Measurements from ENCODE around the gene FAM9C.

FAM9C gene

DNA sequence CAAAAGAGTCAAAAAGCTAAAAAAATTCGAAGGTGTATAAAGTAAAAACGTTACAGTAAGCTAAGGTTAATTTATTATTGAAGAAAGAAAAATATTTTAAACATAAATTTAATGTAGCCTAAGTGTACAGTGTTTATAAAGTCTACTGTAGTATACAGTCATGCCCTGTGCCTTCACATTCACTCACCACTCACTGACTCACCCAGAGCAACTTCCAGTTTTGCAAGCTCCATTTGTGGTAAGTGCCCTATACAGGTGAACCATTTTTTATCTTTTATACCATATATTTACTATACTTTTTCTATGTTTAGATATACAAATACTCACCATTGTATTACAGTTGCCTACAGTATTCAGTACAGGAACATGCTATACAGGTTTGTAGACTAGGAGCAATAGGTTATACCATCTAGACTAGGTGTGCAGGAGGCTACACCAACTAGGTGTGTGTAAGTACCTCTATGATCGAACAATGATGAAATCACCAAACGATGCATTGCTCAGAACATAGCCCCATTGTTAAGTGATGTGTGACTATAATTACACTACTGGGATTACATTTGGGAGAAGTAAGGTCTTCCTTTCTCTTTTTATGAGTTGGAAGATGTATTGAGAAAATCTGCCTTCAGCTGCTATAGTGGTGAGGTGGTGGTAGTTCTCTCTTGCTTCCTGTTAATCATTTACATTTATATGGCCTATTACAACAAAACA is 42.3 kb downstream of the FAM9C start:
- no peak for DNase-seq

DNA sequence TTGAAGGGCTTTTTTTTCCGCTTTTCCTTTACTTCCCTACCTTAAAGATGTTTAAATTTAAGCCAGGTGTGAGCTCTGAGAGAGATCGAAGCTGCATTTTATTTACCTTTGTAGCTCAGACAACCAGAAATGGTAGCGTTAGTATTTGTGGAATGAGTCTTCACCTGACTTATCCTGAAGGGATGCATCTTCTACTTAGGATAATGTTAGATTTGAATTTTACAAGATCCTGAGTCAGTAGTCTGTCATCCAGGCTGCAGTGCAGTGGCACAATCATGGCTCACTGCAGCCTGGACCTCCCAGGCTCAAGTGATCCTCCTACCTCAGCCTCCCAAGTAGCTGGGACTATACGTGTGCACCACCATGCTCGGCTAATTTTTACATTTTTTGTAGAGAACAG is 43.3 kb downstream of the FAM9C start:
- no peak for DNase-seq

GRCh38 chrX:13000301-13000811 is 44.1 kb downstream of the FAM9C start:
- DNase-seq, result no peak

DNA sequence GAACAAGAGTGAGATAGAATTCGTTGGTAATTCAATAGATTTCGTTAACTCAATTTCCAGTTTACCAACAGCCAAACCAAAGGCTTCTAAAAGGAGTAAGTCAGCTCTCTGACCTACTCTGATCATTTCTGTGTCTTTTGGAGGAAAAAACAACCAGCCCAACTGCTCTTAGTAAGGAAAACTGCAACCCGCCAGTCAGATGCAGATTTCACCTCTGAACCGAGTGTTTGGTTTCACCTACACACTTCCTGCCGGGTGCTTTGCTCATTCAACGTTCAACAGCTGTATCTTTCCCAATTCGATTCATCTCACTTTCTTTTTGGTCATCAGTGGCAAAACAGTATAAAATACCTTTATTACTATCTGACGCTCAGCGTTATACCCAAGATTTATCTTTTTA is 45.0 kb downstream of the FAM9C start:
- no peak for DNase-seq

DNA sequence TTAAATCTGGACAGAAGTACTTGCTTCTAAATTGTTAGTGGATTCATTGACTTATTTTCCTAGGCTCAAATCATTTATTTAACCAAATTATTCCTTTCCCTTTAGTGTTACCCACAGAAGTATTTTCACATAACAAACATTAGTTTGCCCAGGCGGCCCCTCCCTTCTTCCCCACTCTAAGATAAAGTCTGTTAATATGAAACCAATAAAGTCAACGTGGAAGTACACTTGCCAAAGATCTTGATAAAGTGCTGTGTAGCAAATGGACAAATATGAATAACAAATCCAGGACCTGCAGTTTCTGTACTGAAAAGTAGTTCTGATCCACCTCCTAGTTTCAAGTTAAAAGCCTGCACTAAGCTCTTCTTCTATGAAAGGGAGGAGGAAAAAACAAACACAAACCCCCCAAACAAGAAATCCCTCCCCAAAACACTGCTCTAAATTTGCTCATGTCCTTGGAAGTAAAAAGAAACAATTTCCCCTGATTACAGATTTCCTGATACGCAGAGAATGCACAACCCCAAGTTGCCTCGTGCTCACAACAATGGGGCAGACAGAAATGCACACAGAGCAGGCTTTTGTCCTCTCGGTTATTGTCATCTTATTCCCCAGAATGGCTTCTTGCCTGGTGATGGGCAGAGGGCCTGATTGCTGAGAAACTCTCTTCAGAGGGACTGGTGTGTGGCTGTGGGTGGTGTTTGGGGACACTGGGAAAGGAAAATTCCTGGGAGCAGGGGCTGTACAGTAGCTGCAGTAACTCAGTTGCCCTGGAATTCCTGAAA is 46.3 kb downstream of the FAM9C start:
- no peak for DNase-seq

DNA sequence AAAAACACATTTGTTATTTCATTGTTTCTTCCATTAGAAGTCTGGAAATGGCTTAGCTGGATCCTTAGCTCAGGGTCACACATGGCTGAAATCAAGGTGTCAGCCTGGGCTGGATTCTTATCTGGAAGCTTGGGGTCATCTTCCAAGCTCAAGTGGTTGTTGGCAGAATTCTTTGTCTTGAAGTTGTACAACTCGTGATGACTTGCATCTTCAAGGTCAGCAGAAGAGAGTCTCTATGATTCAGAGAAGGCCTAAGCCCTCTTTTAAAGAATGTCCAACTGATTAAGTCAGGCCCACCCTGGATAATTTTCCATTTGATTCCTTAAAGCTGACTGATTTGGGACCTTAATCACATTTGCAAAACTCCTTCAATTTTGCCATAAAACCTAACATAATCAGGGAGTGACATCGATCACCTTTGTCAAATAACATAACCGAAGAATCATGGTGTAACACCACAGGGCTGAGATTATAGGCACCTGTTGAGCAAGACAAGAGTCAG is 47.4 kb downstream of the FAM9C start:
- no peak for DNase-seq

GRCh38 chrX:12994321-12994720 is 50.1 kb downstream of the FAM9C start:
- DNase-seq, result no peak

DNA sequence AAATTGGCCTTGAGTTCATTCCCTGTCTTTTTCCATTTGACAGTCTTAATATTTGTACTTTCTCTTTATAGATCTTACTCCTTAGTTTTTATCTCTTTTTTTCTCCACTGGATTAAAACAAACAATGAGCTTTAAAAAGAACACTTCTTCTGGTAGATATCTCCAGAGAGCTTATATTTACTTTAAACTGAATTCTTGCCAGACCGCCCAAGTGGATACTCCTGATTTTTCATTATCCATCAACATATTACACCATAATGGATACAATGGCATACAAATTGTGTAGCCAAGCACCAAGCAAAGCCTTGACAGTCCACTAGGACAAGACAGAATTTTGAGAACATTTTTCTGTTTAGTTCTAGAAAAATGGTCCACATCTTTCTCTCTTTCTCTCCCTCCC is 50.6 kb downstream of the FAM9C start:
- DNase-seq, result no peak

DNA sequence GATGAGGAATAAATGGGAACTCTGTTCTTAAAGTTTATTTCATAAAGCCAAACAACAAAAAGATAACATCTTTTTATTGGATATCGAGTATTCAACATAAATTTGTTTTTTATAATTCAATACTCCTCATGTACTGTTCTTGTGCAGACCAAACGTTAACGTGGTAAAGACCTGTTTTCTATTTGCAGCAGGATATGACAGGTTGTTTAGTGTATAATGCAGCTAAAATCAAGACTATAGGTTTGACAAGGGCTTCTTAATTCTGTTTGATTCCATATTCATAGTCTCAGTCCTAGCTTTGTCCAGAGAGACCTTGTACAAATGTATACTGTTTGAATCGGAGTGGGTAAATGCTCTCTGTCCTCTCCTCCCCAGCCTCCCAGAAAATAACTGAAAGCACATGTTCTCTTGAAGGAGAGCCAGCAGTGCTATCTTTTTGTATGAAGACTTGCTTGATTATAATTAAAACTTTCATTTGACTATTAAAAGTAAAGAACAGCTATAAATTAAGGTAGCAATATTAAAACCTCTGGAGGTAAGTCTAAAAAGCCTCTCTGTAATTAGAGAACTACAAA is 51.8 kb downstream of the FAM9C start:
- DNase-seq, result no peak

- no peak for DNase-seq
Measured at GRCh38 chrX:12991575-12991974, 52.8 kb downstream of the FAM9C start.

- DNase-seq, result no peak
Measured at GRCh38 chrX:12989461-12989860, 55.0 kb downstream of the FAM9C start.

DNA sequence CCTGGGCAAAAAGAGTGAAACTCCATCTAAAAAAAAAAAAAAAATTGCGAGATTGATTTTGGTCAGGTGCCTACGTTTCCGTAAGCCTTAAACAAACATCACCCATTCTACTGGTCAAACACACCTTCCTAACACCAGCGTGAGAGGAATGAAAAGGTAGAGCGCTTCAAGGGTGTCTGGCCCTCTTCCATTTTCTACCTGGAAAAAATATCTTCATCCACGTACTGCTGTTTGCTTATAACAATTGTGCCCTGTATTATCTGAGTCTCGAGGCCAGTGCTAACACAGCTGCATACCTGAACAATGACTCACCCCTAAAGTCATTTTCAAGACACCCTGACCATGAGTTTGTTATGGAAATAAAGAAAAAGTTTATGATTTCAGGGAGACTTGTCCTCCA is 55.6 kb downstream of the FAM9C start:
- peak; percentile 67 for DNase-seq

DNA sequence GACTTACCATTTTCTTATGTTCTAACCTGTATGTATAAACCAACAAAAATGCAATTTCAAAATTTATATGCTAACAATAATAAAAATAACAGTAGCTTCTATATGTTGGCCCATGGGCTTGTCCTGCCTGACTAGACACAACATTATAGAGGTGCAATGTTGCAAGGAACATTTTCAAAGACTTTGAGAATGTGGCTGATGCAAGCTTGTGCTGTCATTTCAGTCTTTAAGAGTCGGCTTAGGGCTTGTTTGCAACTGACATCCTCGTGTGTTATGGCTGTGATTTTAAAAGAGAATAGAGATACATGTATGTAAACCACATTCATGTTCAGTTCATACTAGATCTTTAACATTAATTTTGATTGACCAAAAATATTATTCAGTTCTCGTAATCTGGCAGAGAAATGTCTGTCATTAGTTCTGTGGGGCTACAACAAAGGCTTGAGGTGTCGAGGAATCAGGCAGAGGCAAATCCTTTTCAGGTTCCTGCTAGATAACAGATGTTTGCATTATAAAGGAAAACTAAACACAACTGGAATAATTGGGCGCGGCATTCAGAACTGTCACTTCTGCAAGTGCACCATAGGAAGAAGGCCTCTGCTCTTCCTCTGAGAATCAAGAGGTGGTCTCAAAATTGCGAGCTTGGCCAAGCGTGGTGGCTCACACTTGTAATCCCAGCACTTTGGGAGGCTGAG is 56.4 kb downstream of the FAM9C start:
- peak; percentile 55 for DNase-seq

DNA sequence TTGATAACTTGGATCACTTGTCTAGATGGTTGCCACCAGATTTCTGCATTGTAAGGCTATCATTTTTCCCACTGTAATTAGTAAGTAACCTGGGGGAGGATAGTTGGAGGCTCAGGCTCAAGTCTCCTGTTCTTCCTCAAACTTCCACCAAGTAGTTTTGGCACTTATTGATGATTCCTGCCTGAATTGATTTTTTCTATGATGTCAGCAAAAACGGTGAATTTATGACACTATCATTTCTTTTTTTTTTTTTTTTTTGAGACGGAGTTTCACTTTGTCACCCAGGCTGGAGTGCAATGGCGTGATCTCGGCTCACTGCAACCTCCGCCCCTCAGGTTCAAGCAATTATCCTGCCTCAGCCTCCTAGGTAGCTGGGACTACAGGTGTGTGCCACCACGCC is 57.1 kb downstream of the FAM9C start:
- DNase-seq, result no peak

DNA sequence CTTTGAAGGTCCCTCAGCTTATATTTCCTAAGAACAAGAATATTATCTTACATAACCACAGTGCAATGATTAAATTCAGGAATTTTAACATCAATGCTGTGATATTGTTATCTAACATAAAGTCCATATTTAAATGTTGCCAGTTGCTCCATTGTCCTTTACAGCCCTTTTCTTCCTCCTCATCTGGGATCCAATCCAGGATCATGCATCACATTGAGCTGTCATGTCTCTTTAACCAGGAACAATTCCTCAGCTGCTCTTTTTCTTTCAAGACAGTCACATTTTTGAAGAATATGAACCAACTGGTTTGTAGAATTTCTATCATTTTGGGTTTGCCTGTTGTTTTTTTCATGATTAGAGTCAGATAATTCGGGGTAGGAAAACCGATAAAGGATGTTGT is 57.5 kb downstream of the FAM9C start:
- peak; percentile 42 for DNase-seq

GRCh38 chrX:12986164-12986779 is 58.1 kb downstream of the FAM9C start:
- DNase-seq, result no peak

Data from fibroblast of upper back skin (primary cell).